MCF 10A (cell line): Measurements from ENCODE around the gene COL23A1. TPM values are rescaled to one million over a fixed set of nuclear protein-coding genes. Genes with fewer than 3 reads are reported as not detected.

Experiments
- BruUV-seq: library from RNA; stranded (reverse); fragments of 400-500 nt; replicated peaks from 2 replicates; lab custom pipeline; 2021; lab: Mats Ljungman, UMichigan
- CTCF ChIA-PET: fragments of 300-600 bp; sonication (Branson Sonifier 250); formaldehyde crosslinking; extraction: SDS; loops from one replicate; lab custom pipeline; 2021; ENCODE audit warnings: antibody characterized with exemption, inconsistent platforms; lab: Yijun Ruan, JAX
- POLR2A ChIA-PET: fragments of 300-600, 350-650 bp; sonication (Branson Sonifier 250); formaldehyde crosslinking; extraction: SDS; loops from one replicate; lab custom pipeline; 2020; ENCODE audit warnings: antibody characterized with exemption, inconsistent platforms; lab: Yijun Ruan, JAX
- DNase-seq: peaks from one replicate; pipeline ENCODE4 v3.0.0-alpha.2; 2018; ENCODE audit not compliant: unreplicated experiment
- H3K27ac Mint-ChIP-seq: one replicate; pipeline ENCODE4 v1.8.0; 2022; ENCODE audit warnings: mild to moderate bottlenecking, low read depth, mixed read lengths; ENCODE audit not compliant: unreplicated experiment
- H3K27me3 Mint-ChIP-seq: one replicate; pipeline ENCODE4 v1.8.0; 2022; ENCODE audit warnings: mixed read lengths; ENCODE audit not compliant: insufficient read depth, unreplicated experiment
- H3K36me3 Mint-ChIP-seq: one replicate; pipeline ENCODE4 v1.8.0; 2022; ENCODE audit warnings: mild to moderate bottlenecking, moderate library complexity, mixed read lengths; ENCODE audit not compliant: insufficient read depth, unreplicated experiment
- H3K4me1 Mint-ChIP-seq: one replicate; pipeline ENCODE4 v1.8.0; 2022; ENCODE audit warnings: mixed read lengths; ENCODE audit not compliant: insufficient read depth, unreplicated experiment
- H3K4me3 Mint-ChIP-seq: one replicate; pipeline ENCODE4 v1.8.0; 2022; ENCODE audit warnings: mild to moderate bottlenecking, moderate library complexity, mixed read lengths; ENCODE audit not compliant: unreplicated experiment
- H3K9me3 Mint-ChIP-seq: one replicate; pipeline ENCODE4 v1.8.0; 2022; ENCODE audit warnings: mixed read lengths; ENCODE audit not compliant: unreplicated experiment
- CTCF ChIP-seq: fragments of 200-600 bp; IDR thresholded peaks from one replicate; pipeline ENCODE4 v1.8.0; 2022; ENCODE audit warnings: antibody characterized with exemption, mild to moderate bottlenecking; ENCODE audit not compliant: unreplicated experiment
- intact Hi-C: fragments of 100-400 bp; cut with micrococcal nuclease; formaldehyde crosslinking; loops from 2 replicates; pipeline ENCODE4 v1.14.1; 2022
- total RNA-seq: library from RNA; stranded (reverse); gene quantifications from 2 replicates; pipeline ENCODE4 v1.2.3, GENCODE V29; 2022

Gene COL23A1
- total RNA-seq, 1 experiment from 2014 or later = not detected

- no peak for TF ChIP-seq CTCF
- peak overlapping the region; percentile 80 for H3K4me3 Mint-ChIP-seq
- H3K9me3 Mint-ChIP-seq = peaks cover 1% of the 10 kb centered on the region
- peaks cover 39% of the 10 kb centered on the region for H3K36me3 Mint-ChIP-seq
- H3K27me3 Mint-ChIP-seq = no peaks in the 10 kb centered on the region
- H3K4me1 Mint-ChIP-seq = peaks cover 57% of the 10 kb centered on the region
- intact Hi-C loops = loop anchor here (2.0 to 5.0 kb wide), 2 partner anchors 28 to 554 kb away; partner anchors contain the start of gene HNRNPAB
- BruUV-seq = TSS peak; percentile 66
- ChIA-PET POLR2A (interaction anchor here (1.4 to 6.4 kb wide), 5 partner anchors 11 to 33 kb away, joined by 3 to 32 read pairs (median 14); partner anchors contain the start of gene HNRNPAB), CTCF (interaction anchor here (0.6 to 2.7 kb wide), 3 partner anchors 19 to 157 kb away, joined by 3 to 22 read pairs (median 3); no protein-coding TSS in a partner anchor)
- peak overlapping the region; percentile 84 for H3K27ac Mint-ChIP-seq
- DNase-seq = no peak
Measured at GRCh38 chr5:178232920-178233429, 357.2 kb downstream of the COL23A1 start.

GRCh38 chr5:178232124-178232919, 357.9 kb downstream of the COL23A1 start, which contains the start of gene PHYKPL:
Gene PHYKPL, minus strand, starts transcription at chr5:178232802. Its CDS starts 252 bp downstream, at chr5:178232550.
- DNase-seq = peak; percentile 84
- CTCF ChIA-PET = interaction anchor here (0.6 to 0.7 kb wide), 2 partner anchors 36 to 157 kb away, joined by 3 read pairs; no protein-coding TSS in a partner anchor
- BruUV-seq = no TSS peak

GRCh38 chr5:178231539-178232123, 358.6 kb downstream of the COL23A1 start:
- Mint-ChIP-seq H3K27ac (peak overlapping the region; percentile 84), H3K27me3 (no peaks in the 10 kb centered on the region), H3K4me1 (peaks cover 53% of the 10 kb centered on the region), H3K36me3 (peaks cover 50% of the 10 kb centered on the region), H3K9me3 (peaks cover 11% of the 10 kb centered on the region), H3K4me3 (peak overlapping the region; percentile 80)
- CTCF ChIA-PET = interaction anchor here (0.7 to 1.5 kb wide), 3 partner anchors 26 to 51 kb away, joined by 3 to 7 read pairs (median 5); no protein-coding TSS in a partner anchor
- no TSS peak for BruUV-seq
- no peak for DNase-seq
- TF ChIP-seq CTCF = no peak
- POLR2A ChIA-PET = interaction anchor here (0.6 to 6.4 kb wide), 10 partner anchors 10 to 1328 kb away, joined by 3 to 32 read pairs (median 4); partner anchors contain the start of genes HNRNPAB and NHP2
- intact Hi-C loops = loop anchor here (2.0 to 5.0 kb wide), 2 partner anchors 27 to 556 kb away; partner anchors contain the start of gene HNRNPAB

More at GRCh38 chr5:178232124-178232919, 357.9 kb downstream of the COL23A1 start, which contains the start of gene PHYKPL:
- no peak for TF ChIP-seq CTCF
- Mint-ChIP-seq H3K36me3 (peaks cover 45% of the 10 kb centered on the region), H3K27ac (peak within 1 kb of the TSS; percentile 84), H3K4me3 (peak within 1 kb of the TSS; percentile 80), H3K27me3 (no peaks in the 10 kb centered on the region), H3K9me3 (peaks cover 8% of the 10 kb centered on the region), H3K4me1 (peaks cover 57% of the 10 kb centered on the region)
- POLR2A ChIA-PET = interaction anchor here (0.6 to 6.4 kb wide), 9 partner anchors 11 to 1327 kb away, joined by 3 to 32 read pairs (median 4); partner anchors contain the start of genes HNRNPAB and NHP2
- intact Hi-C loops = loop anchor here (2.0 to 5.0 kb wide), 2 partner anchors 28 to 555 kb away; partner anchors contain the start of gene HNRNPAB
